CD8-positive, alpha-beta memory T cell (primary cell): Measurements from ENCODE around the gene ZNF292. TPM values are rescaled to one million over a fixed set of nuclear protein-coding genes. Genes with fewer than 3 reads are reported as not detected.
A peak's percentile ranks its signal among the peaks of the same experiment; 100 is the strongest.

ENCODE experiments used
- CTCF ChIA-PET: fragments of 350-600 bp; sonication (Branson Sonifier 250); formaldehyde crosslinking; loops from one replicate; lab custom pipeline; 2021; ENCODE audit warnings: antibody characterized with exemption; lab: Charles Lee
- POLR2A ChIA-PET: fragments of 350-600 bp; sonication (Branson Sonifier 250); formaldehyde crosslinking; loops from one replicate; lab custom pipeline; 2021; ENCODE audit warnings: antibody characterized with exemption; lab: Charles Lee
- DNase-seq, 5 donors: peaks; one replicate each; pipeline versions ENCODE4 v3.0.0 to v3.0.0-alpha.2; 2020 to 2022; ENCODE audit warnings: mixed read lengths in 1 of 5
- H3K27ac ChIP-seq: one replicate; pipeline ENCODE4 v1.7.0; 2013; ENCODE audit warnings: low read depth, mild to moderate bottlenecking, low read length, moderate library complexity
- H3K27me3 ChIP-seq: 2 replicates; pipeline ENCODE4 v1.7.0; 2013; ENCODE audit warnings: low read length, mild to moderate bottlenecking; ENCODE audit not compliant: insufficient read depth, poor library complexity, severe bottlenecking
- H3K36me3 ChIP-seq: 2 replicates; pipeline ENCODE4 v1.7.0; 2013; ENCODE audit warnings: mild to moderate bottlenecking, low read length, moderate library complexity; ENCODE audit not compliant: insufficient read depth
- H3K4me1 ChIP-seq: 2 replicates; pipeline ENCODE4 v1.7.0; 2013; ENCODE audit warnings: mild to moderate bottlenecking, low read length, moderate library complexity; ENCODE audit not compliant: insufficient read depth
- H3K4me3 ChIP-seq: 2 replicates; pipeline ENCODE4 v1.7.0; 2013; ENCODE audit warnings: mild to moderate bottlenecking, low read length
- H3K9me3 ChIP-seq: 2 replicates; pipeline ENCODE4 v1.7.0; 2013; ENCODE audit warnings: mild to moderate bottlenecking, low read length
- H3K27ac Mint-ChIP-seq, 8 donors: one replicate each; pipeline ENCODE4 v1.8.0; 2020 to 2021; ENCODE audit warnings: mixed read lengths in 8 of 8, mild to moderate bottlenecking in 6 of 8, inconsistent platforms in 3 of 8, moderate library complexity in 3 of 8
- H3K27me3 Mint-ChIP-seq, 2 donors: one replicate each; pipeline ENCODE4 v1.8.0; 2020 to 2021; ENCODE audit warnings: mixed read lengths in 2 of 2, mild to moderate bottlenecking in 1 of 2, moderate library complexity in 1 of 2
- H3K36me3 Mint-ChIP-seq, 3 donors: one replicate each; pipeline ENCODE4 v1.8.0; 2020 to 2021; ENCODE audit warnings: mixed read lengths in 3 of 3, inconsistent platforms in 1 of 3, mild to moderate bottlenecking in 1 of 3
- H3K4me1 Mint-ChIP-seq, 3 donors: one replicate each; pipeline ENCODE4 v1.8.0; 2020 to 2021; ENCODE audit warnings: mixed read lengths in 3 of 3, inconsistent platforms in 1 of 3, mild to moderate bottlenecking in 1 of 3
- H3K4me3 Mint-ChIP-seq, 7 donors: one replicate each; pipeline ENCODE4 v1.8.0; 2020 to 2021; ENCODE audit warnings: mixed read lengths in 7 of 7, mild to moderate bottlenecking in 6 of 7, moderate library complexity in 4 of 7, inconsistent platforms in 2 of 7
- H3K9me3 Mint-ChIP-seq, 5 donors: one replicate each; pipeline ENCODE4 v1.8.0; 2020 to 2022; ENCODE audit warnings: mixed read lengths in 5 of 5, mild to moderate bottlenecking in 3 of 5, moderate library complexity in 2 of 5, inconsistent platforms in 1 of 5
- polyA plus RNA-seq: library from polyadenylated mRNA; unstranded; fragments of 300-500 nt; fragmentation: Illumina TruSeq; gene quantifications from one replicate; pipeline ENCODE4 v1.2.3, GENCODE V29; 2021
- total RNA-seq, 2 experiments: library from RNA; stranded (reverse); gene quantifications; one replicate each; pipeline ENCODE4 v1.2.3, GENCODE V29; 2021

ZNF292 gene
- total and polyA plus RNA-seq, 3 experiments from 2014 or later = 37.9 to 50.7 (median 49.3) TPM

GRCh38 chr6:87181903-87182302, 26.5 kb downstream of the ZNF292 start:
- no peaks in the 10 kb centered on the region for H3K9me3 ChIP-seq
- CTCF ChIA-PET = no interaction called here
- Mint-ChIP-seq H3K4me3 (peak overlapping the region in 2 of 7 donors; percentile 47 to 52), H3K9me3 (no peaks in the 10 kb centered on the region), H3K36me3 (peaks cover 3 to 55% (median 8%) of the 10 kb centered on the region in 3 donors), H3K4me1 (peaks cover 55 to 90% (median 89%) of the 10 kb centered on the region in 3 donors), H3K27ac (peak overlapping the region in 3 of 8 donors; percentile 6 to 51 (median 42)), H3K27me3 (no peaks in the 10 kb centered on the region)
- POLR2A ChIA-PET = no interaction called here
- H3K36me3 ChIP-seq = no peaks in the 10 kb centered on the region
- no peak overlapping the region for H3K27ac ChIP-seq
- H3K27me3 ChIP-seq = no peaks in the 10 kb centered on the region
- H3K4me3 ChIP-seq = no peak overlapping the region
- H3K4me1 ChIP-seq = peaks cover 18% of the 10 kb centered on the region
- DNase-seq = no peak

- CTCF ChIA-PET = no interaction called here
These were observed 27.0 kb downstream of the ZNF292 start for GRCh38 chr6:87182321-87182720.

GRCh38 chr6:87182940-87183339, 27.6 kb downstream of the ZNF292 start:
- Histone ChIP-seq H3K27me3 (no peaks in the 10 kb centered on the region), H3K9me3 (no peaks in the 10 kb centered on the region), H3K27ac (no peak overlapping the region), H3K4me1 (peaks cover 22% of the 10 kb centered on the region), H3K4me3 (no peak overlapping the region), H3K36me3 (no peaks in the 10 kb centered on the region)
- Mint-ChIP-seq H3K9me3 (no peaks in the 10 kb centered on the region), H3K4me3 (peak overlapping the region in 1 of 7 donors; percentile 52), H3K27me3 (no peaks in the 10 kb centered on the region), H3K27ac (peak overlapping the region in 2 of 8 donors; percentile 56 to 79), H3K4me1 (peaks cover 51 to 88% (median 88%) of the 10 kb centered on the region in 3 donors), H3K36me3 (peaks cover 0 to 50% (median 5%) of the 10 kb centered on the region in 3 donors)
- no peak for DNase-seq
- POLR2A ChIA-PET = no interaction called here
- CTCF ChIA-PET = no interaction called here

More at GRCh38 chr6:87182321-87182720, 27.0 kb downstream of the ZNF292 start:
- no peak for DNase-seq
- no peaks in the 10 kb centered on the region for H3K36me3 ChIP-seq
- no peak overlapping the region for H3K27ac ChIP-seq
- Mint-ChIP-seq H3K4me3 (peak overlapping the region in 2 of 7 donors; percentile 18 to 47), H3K27me3 (no peaks in the 10 kb centered on the region), H3K36me3 (peaks cover 2 to 53% (median 6%) of the 10 kb centered on the region in 3 donors), H3K4me1 (peaks cover 53 to 89% (median 89%) of the 10 kb centered on the region in 3 donors), H3K9me3 (no peaks in the 10 kb centered on the region), H3K27ac (peak overlapping the region in 3 of 8 donors; percentile 15 to 40 (median 39))
- H3K4me1 ChIP-seq = peaks cover 18% of the 10 kb centered on the region
- POLR2A ChIA-PET = no interaction called here
- no peak overlapping the region for H3K4me3 ChIP-seq
- H3K9me3 ChIP-seq = no peaks in the 10 kb centered on the region
- no peaks in the 10 kb centered on the region for H3K27me3 ChIP-seq

- Mint-ChIP-seq H3K4me3 (no peak overlapping the region), H3K27me3 (no peaks in the 10 kb centered on the region), H3K4me1 (peaks cover 48 to 86% (median 86%) of the 10 kb centered on the region in 3 donors), H3K36me3 (peaks cover 0 to 50% (median 5%) of the 10 kb centered on the region in 3 donors), H3K9me3 (no peaks in the 10 kb centered on the region), H3K27ac (no peak overlapping the region)
- Histone ChIP-seq H3K9me3 (no peaks in the 10 kb centered on the region), H3K36me3 (no peaks in the 10 kb centered on the region), H3K27me3 (no peaks in the 10 kb centered on the region), H3K27ac (no peak overlapping the region), H3K4me1 (peaks cover 23% of the 10 kb centered on the region), H3K4me3 (no peak overlapping the region)
- CTCF ChIA-PET = no interaction called here
- DNase-seq = no peak
- POLR2A ChIA-PET = no interaction called here
These were observed 28.3 kb downstream of the ZNF292 start for GRCh38 chr6:87183687-87184086.

GRCh38 chr6:87184762-87185250, 29.4 kb downstream of the ZNF292 start:
- Histone ChIP-seq H3K4me1 (peaks cover 22% of the 10 kb centered on the region), H3K4me3 (no peak overlapping the region), H3K27me3 (no peaks in the 10 kb centered on the region), H3K36me3 (no peaks in the 10 kb centered on the region), H3K9me3 (no peaks in the 10 kb centered on the region), H3K27ac (no peak overlapping the region)
- Mint-ChIP-seq H3K27me3 (no peaks in the 10 kb centered on the region), H3K4me1 (peaks cover 48 to 84% (median 82%) of the 10 kb centered on the region in 3 donors), H3K4me3 (no peak overlapping the region), H3K36me3 (peaks cover 0 to 48% (median 3%) of the 10 kb centered on the region in 3 donors), H3K27ac (peak overlapping the region in 1 of 8 donors; percentile 59), H3K9me3 (no peaks in the 10 kb centered on the region)
- CTCF ChIA-PET = interaction anchor here (1.5 kb wide), 1 partner anchor 8 kb away, joined by 3 read pairs; no protein-coding TSS in a partner anchor
- POLR2A ChIA-PET = no interaction called here
- no peak for DNase-seq

- Mint-ChIP-seq H3K27ac (peak overlapping the region in 4 of 8 donors; percentile 0 to 72 (median 12)), H3K4me3 (peak overlapping the region in 3 of 7 donors; percentile 3 to 23 (median 4)), H3K36me3 (peaks cover 0 to 10% (median 4%) of the 10 kb centered on the region in 3 donors), H3K27me3 (no peaks in the 10 kb centered on the region), H3K4me1 (peaks cover 57 to 88% (median 87%) of the 10 kb centered on the region in 3 donors), H3K9me3 (no peaks in the 10 kb centered on the region)
- H3K4me1 ChIP-seq = peaks cover 19% of the 10 kb centered on the region
- DNase-seq = no peak
- H3K9me3 ChIP-seq = no peaks in the 10 kb centered on the region
- no peak overlapping the region for H3K4me3 ChIP-seq
- CTCF ChIA-PET = no interaction called here
- POLR2A ChIA-PET = no interaction called here
- no peaks in the 10 kb centered on the region for H3K27me3 ChIP-seq
- no peaks in the 10 kb centered on the region for H3K36me3 ChIP-seq
- no peak overlapping the region for H3K27ac ChIP-seq
These were observed 41.0 kb downstream of the ZNF292 start for GRCh38 chr6:87196275-87196842.

GRCh38 chr6:87197547-87197946, 42.2 kb downstream of the ZNF292 start:
- POLR2A ChIA-PET = interaction anchor here (0.7 kb wide), 1 partner anchor 467 kb away, joined by 5 read pairs; no protein-coding TSS in a partner anchor
- Histone ChIP-seq H3K36me3 (no peaks in the 10 kb centered on the region), H3K27me3 (no peaks in the 10 kb centered on the region), H3K4me1 (peaks cover 19% of the 10 kb centered on the region), H3K9me3 (no peaks in the 10 kb centered on the region), H3K4me3 (no peak overlapping the region), H3K27ac (no peak overlapping the region)
- H3K36me3 Mint-ChIP-seq = peaks cover 0 to 11% (median 4%) of the 10 kb centered on the region in 3 donors
- CTCF ChIA-PET = no interaction called here
- peak overlapping the region in 1 of 8 donors; percentile 21 for H3K27ac Mint-ChIP-seq
- no peak for DNase-seq
- peak overlapping the region in 1 of 7 donors; percentile 48 for H3K4me3 Mint-ChIP-seq
- no peaks in the 10 kb centered on the region for H3K9me3 Mint-ChIP-seq
- H3K4me1 Mint-ChIP-seq = peaks cover 58 to 91% (median 89%) of the 10 kb centered on the region in 3 donors
- H3K27me3 Mint-ChIP-seq = no peaks in the 10 kb centered on the region
